NCI-H1092 (cell line): ENCODE data around the gene OR52M1.
"Not testable (repeated sequence)": the region's sequence is repeated elsewhere in the genome, so short reads cannot be mapped to it uniquely, and the experiment has no call there.

Experiments used
- DNase-seq: peaks from one replicate; lab custom pipeline; 2025; lab: John Stamatoyannopoulos, UW

Gene OR52M1

GRCh38 chr11:4544891-4545290, at the start of gene OR52M1:
OR52M1 (plus strand) TSS chr11:4545191; CDS start chr11:4545191, 0 bp downstream.
- DNase-seq: no peak

GRCh38 chr11:4495487-4495886, 49.5 kb upstream of the OR52M1 start:
- no peak for DNase-seq

GRCh38 chr11:4495986-4496385, 49.0 kb upstream of the OR52M1 start:
- DNase-seq: no peak

- no peak for DNase-seq
These were observed 48.3 kb upstream of the OR52M1 start for GRCh38 chr11:4496557-4497248.

- DNase-seq: no peak
These were observed 36.1 kb upstream of the OR52M1 start for GRCh38 chr11:4508886-4509285.

- DNase-seq: no peak
These were observed 33.4 kb upstream of the OR52M1 start for GRCh38 chr11:4511282-4512245.

GRCh38 chr11:4514196-4514595, 30.8 kb upstream of the OR52M1 start:
- no peak for DNase-seq

- DNase-seq: no peak
These were observed 22.7 kb upstream of the OR52M1 start for GRCh38 chr11:4522339-4522738.

GRCh38 chr11:4522752-4523151, 22.2 kb upstream of the OR52M1 start:
- no peak for DNase-seq

GRCh38 chr11:4523666-4524065, 21.3 kb upstream of the OR52M1 start:
- DNase-seq: no peak

- no peak for DNase-seq
These were observed 17.1 kb upstream of the OR52M1 start for GRCh38 chr11:4527926-4528325.

- not testable (repeated sequence) for DNase-seq
These were observed 13.3 kb upstream of the OR52M1 start for GRCh38 chr11:4531686-4532085.

- DNase-seq: no peak
These were observed 5.3 kb upstream of the OR52M1 start for GRCh38 chr11:4539603-4540219.

- DNase-seq: no peak
These were observed 3.9 kb upstream of the OR52M1 start for GRCh38 chr11:4541071-4541470.

GRCh38 chr11:4543561-4543960, 1.4 kb upstream of the OR52M1 start:
- DNase-seq: no peak

GRCh38 chr11:4546878-4547277, 1.9 kb downstream of the OR52M1 start:
- no peak for DNase-seq

- no peak for DNase-seq
These were observed 2.4 kb downstream of the OR52M1 start for GRCh38 chr11:4547416-4547815.

GRCh38 chr11:4551346-4551979, 6.5 kb downstream of the OR52M1 start:
- DNase-seq: no peak

GRCh38 chr11:4559527-4560440, 14.8 kb downstream of the OR52M1 start:
- DNase-seq: no peak

GRCh38 chr11:4560467-4560866, 15.5 kb downstream of the OR52M1 start:
- DNase-seq: no peak

- DNase-seq: no peak
These were observed 20.4 kb downstream of the OR52M1 start for GRCh38 chr11:4565371-4565770.
